Ishikawa (cell line): ENCODE results near the gene KIRREL3.

Experiments used
- CEBPB ChIP-seq: IDR thresholded peaks from 2 replicates; pipeline ENCODE4 v1.6.1; 2012
- CREB1 ChIP-seq: IDR thresholded peaks from 2 replicates; pipeline ENCODE4 v1.6.1; 2012; ENCODE audit warnings: low read depth
- EGR1 ChIP-seq: IDR thresholded peaks from 2 replicates; pipeline ENCODE4 v1.6.1; 2012
- EP300 ChIP-seq: IDR thresholded peaks from 2 replicates; pipeline ENCODE4 v1.6.1; 2012; ENCODE audit warnings: borderline replicate concordance
- FOXM1 ChIP-seq: IDR thresholded peaks from 2 replicates; pipeline ENCODE4 v1.6.1; 2012; ENCODE audit warnings: low read depth, borderline replicate concordance
- MAX ChIP-seq: IDR thresholded peaks from 2 replicates; pipeline ENCODE4 v1.6.1; 2012
- NFIC ChIP-seq: IDR thresholded peaks from 2 replicates; pipeline ENCODE4 v1.6.1; 2012
- RAD21 ChIP-seq: IDR thresholded peaks from 2 replicates; pipeline ENCODE4 v1.6.1; 2012; ENCODE audit warnings: low read depth
- REST ChIP-seq: IDR thresholded peaks from 2 replicates; pipeline ENCODE4 v1.6.1; 2012; ENCODE audit warnings: low read depth, mild to moderate bottlenecking
- TAF1 ChIP-seq: IDR thresholded peaks from 2 replicates; pipeline ENCODE4 v1.6.1; 2012; ENCODE audit warnings: low read depth, mild to moderate bottlenecking
- TCF12 ChIP-seq: IDR thresholded peaks from 2 replicates; pipeline ENCODE4 v1.6.1; 2012; ENCODE audit warnings: low read depth
- TEAD4 ChIP-seq: IDR thresholded peaks from 2 replicates; pipeline ENCODE4 v1.6.1; 2012
- USF1 ChIP-seq: IDR thresholded peaks from 2 replicates; pipeline ENCODE4 v1.6.1; 2012
- YY1 ChIP-seq: IDR thresholded peaks from 2 replicates; pipeline ENCODE4 v1.6.1; 2012; ENCODE audit warnings: low read depth
- ZBTB7A ChIP-seq: IDR thresholded peaks from 2 replicates; pipeline ENCODE4 v1.6.1; 2012; ENCODE audit warnings: low read depth

KIRREL3 gene

GRCh38 chr11:126485021-126485792, 515.4 kb downstream of the KIRREL3 start:
- no peak for TF ChIP-seq CEBPB
- TF ChIP-seq FOXM1, result no peak
- peak; percentile 50 for TF ChIP-seq USF1
- TF ChIP-seq EGR1, result no peak
- TF ChIP-seq TCF12, result no peak

GRCh38 chr11:126484266-126484665, 516.3 kb downstream of the KIRREL3 start:
- TF ChIP-seq TEAD4 (no peak), YY1 (no peak), NFIC (no peak), FOXM1 (no peak), TAF1 (no peak), EP300 (no peak), CREB1 (no peak), USF1 (no peak), MAX (no peak), ZBTB7A (no peak), EGR1 (no peak), REST (no peak), TCF12 (no peak), CEBPB (no peak), RAD21 (no peak)

GRCh38 chr11:126483621-126484195, 516.9 kb downstream of the KIRREL3 start:
- TF ChIP-seq RAD21 (no peak), MAX (no peak), EGR1 (no peak)

GRCh38 chr11:126482586-126483108, 517.9 kb downstream of the KIRREL3 start:
- no peak for TF ChIP-seq CEBPB
- TF ChIP-seq REST, result no peak
- no peak for TF ChIP-seq TCF12
- no peak for TF ChIP-seq TAF1

GRCh38 chr11:126481303-126481680, 519.3 kb downstream of the KIRREL3 start:
- no peak for TF ChIP-seq CEBPB
- no peak for TF ChIP-seq FOXM1
- no peak for TF ChIP-seq TEAD4
- TF ChIP-seq TCF12, result no peak
- TF ChIP-seq YY1, result no peak
- TF ChIP-seq RAD21, result no peak
- TF ChIP-seq REST, result no peak
- TF ChIP-seq CREB1, result no peak
- no peak for TF ChIP-seq ZBTB7A
- no peak for TF ChIP-seq NFIC
- no peak for TF ChIP-seq MAX
- no peak for TF ChIP-seq USF1
- TF ChIP-seq TAF1, result no peak
- no peak for TF ChIP-seq EP300
- TF ChIP-seq EGR1, result no peak
